HCT116 (cell line): ENCODE data around the gene CYP4A22. TPM values are rescaled to one million over a fixed set of nuclear protein-coding genes. Genes with fewer than 3 reads are reported as not detected.
A peak's percentile ranks its signal among the peaks of the same experiment; 100 is the strongest.
"Not testable (repeated sequence)": the region's sequence is repeated elsewhere in the genome, so short reads cannot be mapped to it uniquely, and the experiment has no call there.

Source experiments
- ATAC-seq: fragments of 200-7000 bp; cut with Tn5 transposase; 2 replicates; pipeline ENCODE4 v1.9.1; 2020; ENCODE audit warnings: mild to moderate bottlenecking, moderate library complexity
- BruUV-seq: library from RNA; stranded (reverse); fragments of 400-500 nt; replicated peaks from 2 replicates; lab custom pipeline; 2021; lab: Mats Ljungman, UMichigan
- CTCF ChIA-PET: fragments of 300-600 bp; sonication (Branson Sonifier 250); formaldehyde crosslinking; loops from one replicate; lab custom pipeline; 2021; ENCODE audit warnings: antibody characterized with exemption; lab: Charles Lee
- POLR2A ChIA-PET: fragments of 300-600, 350-600 bp; sonication (Branson Sonifier 250); formaldehyde crosslinking; loops from one replicate; lab custom pipeline; 2021; ENCODE audit warnings: antibody characterized with exemption; lab: Charles Lee
- RAD21 ChIA-PET, 2 experiments: fragments of 300-600 bp; sonication (Branson Sonifier 250); formaldehyde crosslinking; loops; one replicate each; lab custom pipeline; 2023; ENCODE audit warnings: low total read pairs in 2 of 2; ENCODE audit not compliant: uncharacterized antibody in 2 of 2, unreplicated experiment in 2 of 2, low non-redundant PET in 1 of 2; lab: Charles Lee
- DNase-seq: peaks from one replicate; pipeline ENCODE4 v3.0.0-alpha.2; 2010; ENCODE audit warnings: low read depth, low spot score
- H2AFZ ChIP-seq: fragments of 200-600 bp; shearing (Covaris generic), sonication (generic); 2 replicates; pipeline ENCODE4 v1.6.1; 2017; ENCODE audit warnings: low read depth, mixed run types, mixed read lengths, antibody characterized with exemption, low read length; ENCODE audit not compliant: poor library complexity, severe bottlenecking
- H3K27ac ChIP-seq: 2 replicates; pipeline ENCODE4 v1.5.1; 2012; ENCODE audit warnings: low read depth, low read length
- H3K27me3 ChIP-seq: fragments of 200-600 bp; sonication (generic); 2 replicates; pipeline ENCODE4 v1.6.1; 2016; ENCODE audit warnings: mixed run types, low read length, mixed read lengths; ENCODE audit not compliant: insufficient read depth
- H3K36me3 ChIP-seq, 2 experiments: fragments of 200-500 bp in 1 of 2; fragments of 200-600 bp in 1 of 2; sonication (Bioruptor generic) in 1 of 2; sonication (generic) in 1 of 2; 2 replicates each; pipeline versions ENCODE4 v1.5.1 to v1.6.1; 2014 to 2016; ENCODE audit warnings: low read length in 2 of 2, inconsistent platforms in 1 of 2, mixed read lengths in 1 of 2, mixed run types in 1 of 2; ENCODE audit not compliant: insufficient read depth in 2 of 2, control insufficient read depth in 1 of 2
- H3K4me1 ChIP-seq, 2 experiments: fragments of 200-600 bp in 1 of 2; sonication (generic) in 1 of 2; 2 replicates each; pipeline versions ENCODE4 v1.5.1 to v1.6.1; 2012 to 2017; ENCODE audit warnings: low read length in 2 of 2, inconsistent platforms in 1 of 2, mild to moderate bottlenecking in 1 of 2, mixed read lengths in 1 of 2, mixed run types in 1 of 2, moderate library complexity in 1 of 2; ENCODE audit not compliant: insufficient read depth in 2 of 2, control insufficient read depth in 1 of 2
- H3K4me2 ChIP-seq: fragments of 200-600 bp; sonication (generic); 2 replicates; pipeline ENCODE4 v1.6.1; 2017; ENCODE audit warnings: mixed run types, low read length, mixed read lengths
- H3K4me3 ChIP-seq, 2 experiments: fragments of 200-600 bp in 1 of 2; sonication (generic) in 1 of 2; replicated peaks in 1 of 2; 2 replicates each; pipeline ENCODE4 v1.5.1; 2011 to 2016; ENCODE audit warnings: low read length in 2 of 2, control low read depth in 1 of 2, low read depth in 1 of 2, mild to moderate bottlenecking in 1 of 2, mixed read lengths in 1 of 2, mixed run types in 1 of 2
- H3K79me2 ChIP-seq: fragments of 200-600 bp; sonication (generic); 2 replicates; pipeline ENCODE4 v1.6.1; 2017; ENCODE audit warnings: mild to moderate bottlenecking, mixed run types, low read length, moderate library complexity, mixed read lengths; ENCODE audit not compliant: insufficient read depth
- H3K9ac ChIP-seq: fragments of 200-600 bp; sonication (generic); 2 replicates; pipeline ENCODE4 v1.6.1; 2016; ENCODE audit warnings: low read length, mixed read lengths
- H3K9me2 ChIP-seq: fragments of 200-600 bp; sonication (generic), shearing (Covaris generic); 2 replicates; pipeline ENCODE4 v1.6.1; 2017; ENCODE audit warnings: mixed run types, mild to moderate bottlenecking, moderate library complexity; ENCODE audit not compliant: insufficient read depth
- H3K9me3 ChIP-seq, 2 experiments: fragments of 200-500 bp in 1 of 2; fragments of 200-600 bp in 1 of 2; sonication (Bioruptor generic) in 1 of 2; sonication (generic) in 1 of 2; 2 replicates each; pipeline ENCODE4 v1.6.1; 2014 to 2017; ENCODE audit warnings: low read length in 2 of 2, mixed read lengths in 2 of 2, inconsistent platforms in 1 of 2, low read depth in 1 of 2, mild to moderate bottlenecking in 1 of 2, mixed run types in 1 of 2, moderate library complexity in 1 of 2; ENCODE audit not compliant: control insufficient read depth in 1 of 2, insufficient read depth in 1 of 2
- H4K20me1 ChIP-seq: fragments of 200-600 bp; sonication (generic), shearing (Covaris generic); 2 replicates; pipeline ENCODE4 v1.6.1; 2017; ENCODE audit warnings: mixed run types, mild to moderate bottlenecking, moderate library complexity; ENCODE audit not compliant: insufficient read depth
- POLR2A ChIP-seq: IDR thresholded peaks from 2 replicates; pipeline ENCODE4 v1.7.0; 2011; ENCODE audit warnings: borderline replicate concordance; ENCODE audit not compliant: insufficient read depth, insufficient read length; ENCODE audit errors: extremely low read depth
- SP1 ChIP-seq: IDR thresholded peaks from 2 replicates; pipeline ENCODE4 v1.6.1; 2012; ENCODE audit warnings: low read depth
- ZFX ChIP-seq: fragments of 450-650 bp; IDR thresholded peaks from 2 replicates; pipeline ENCODE4 v1.6.1; 2017
- intact Hi-C: fragments of 100-400 bp; cut with micrococcal nuclease; formaldehyde crosslinking; loops from 2 replicates; pipeline ENCODE4 v1.10.0; 2022
- total RNA-seq: library from RNA; stranded (reverse); gene quantifications from one replicate; pipeline ENCODE4 v1.2.1, GENCODE V29; 2021; ENCODE audit not compliant: unreplicated experiment
- TF ChIP-seq, protein P1 (sequence below), 3 experiments: fragments of 200-600 bp in 1 of 3; sonication (generic) in 1 of 3; IDR thresholded peaks in 2 of 3; conservative IDR thresholded peaks in 1 of 3; 2 replicates each; pipeline ENCODE4 v1.5.1; 2012 to 2017; ENCODE audit warnings: low read depth in 2 of 3, low read length in 2 of 3, antibody characterized with exemption in 1 of 3, borderline replicate concordance in 1 of 3, control low read depth in 1 of 3, mild to moderate bottlenecking in 1 of 3, mixed read lengths in 1 of 3, mixed run types in 1 of 3, moderate library complexity in 1 of 3; ENCODE audit not compliant: insufficient read depth in 1 of 3

Gene CYP4A22
- total RNA-seq, 1 experiment from 2014 or later, result not detected

DNA sequence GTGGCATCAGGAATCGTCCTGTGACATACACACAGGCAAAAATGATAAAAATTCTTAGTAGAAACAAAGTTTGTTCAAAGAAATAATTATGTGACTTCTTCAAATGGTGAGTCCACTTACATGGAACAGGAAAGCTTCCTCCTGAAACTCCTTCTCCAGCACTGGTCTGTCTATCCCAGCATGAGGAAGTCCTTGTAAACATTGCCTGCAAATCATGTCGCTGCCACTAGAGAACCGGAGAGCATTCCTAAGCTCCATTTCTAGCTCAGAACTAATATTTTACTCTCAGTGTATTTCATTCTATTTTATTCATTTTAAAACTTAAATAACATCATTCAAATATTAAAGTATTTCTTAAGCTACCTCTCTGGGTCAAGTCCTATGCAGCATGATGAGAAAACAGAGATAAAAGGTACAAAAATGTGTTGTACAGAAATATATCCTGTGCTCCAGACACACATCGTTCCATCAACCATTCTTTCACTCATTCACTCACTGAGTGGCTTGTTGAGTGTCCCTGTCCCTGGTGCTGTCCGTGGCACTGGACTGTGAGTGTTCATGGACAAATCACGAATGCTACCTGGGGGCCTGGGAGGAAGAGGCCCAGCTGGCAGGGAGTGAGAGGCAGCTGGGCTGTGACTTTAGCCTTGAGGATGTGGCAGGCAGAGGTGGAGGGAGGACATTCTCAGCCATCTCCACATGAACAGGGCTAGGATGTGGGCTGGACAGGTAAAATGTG, 10.0 kb downstream of the CYP4A22 start:
- no peaks in the 10 kb centered on the region for H3K79me2 ChIP-seq
- DNase-seq (no peak), ATAC-seq (peak; percentile 58; the same call in 1 of the 2 replicates)
- TF ChIP-seq ZFX, result no peak
- TF ChIP-seq, protein P1, sequence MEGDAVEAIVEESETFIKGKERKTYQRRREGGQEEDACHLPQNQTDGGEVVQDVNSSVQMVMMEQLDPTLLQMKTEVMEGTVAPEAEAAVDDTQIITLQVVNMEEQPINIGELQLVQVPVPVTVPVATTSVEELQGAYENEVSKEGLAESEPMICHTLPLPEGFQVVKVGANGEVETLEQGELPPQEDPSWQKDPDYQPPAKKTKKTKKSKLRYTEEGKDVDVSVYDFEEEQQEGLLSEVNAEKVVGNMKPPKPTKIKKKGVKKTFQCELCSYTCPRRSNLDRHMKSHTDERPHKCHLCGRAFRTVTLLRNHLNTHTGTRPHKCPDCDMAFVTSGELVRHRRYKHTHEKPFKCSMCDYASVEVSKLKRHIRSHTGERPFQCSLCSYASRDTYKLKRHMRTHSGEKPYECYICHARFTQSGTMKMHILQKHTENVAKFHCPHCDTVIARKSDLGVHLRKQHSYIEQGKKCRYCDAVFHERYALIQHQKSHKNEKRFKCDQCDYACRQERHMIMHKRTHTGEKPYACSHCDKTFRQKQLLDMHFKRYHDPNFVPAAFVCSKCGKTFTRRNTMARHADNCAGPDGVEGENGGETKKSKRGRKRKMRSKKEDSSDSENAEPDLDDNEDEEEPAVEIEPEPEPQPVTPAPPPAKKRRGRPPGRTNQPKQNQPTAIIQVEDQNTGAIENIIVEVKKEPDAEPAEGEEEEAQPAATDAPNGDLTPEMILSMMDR (IDR thresholded peaks at IDR 0.05 in 2 of 3, conservative IDR thresholded peaks at IDR 0.05 in 1 of 3; ENCODE audit: borderline replicate concordance in 1 of 3, insufficient read depth in 1 of 3, low read depth in 2 of 3, low read length in 2 of 3), result 0 out of 6 replicates have a peak, but pooled peaks of 1 of the 3 experiments have one; percentile 4
- no peak for TF ChIP-seq POLR2A
- TF ChIP-seq SP1, result no peak
- H4K20me1 ChIP-seq, result no peaks in the 10 kb centered on the region
- H3K9me2 ChIP-seq, result no peaks in the 10 kb centered on the region
- H3K36me3 ChIP-seq, result no peaks in the 10 kb centered on the region
- ChIA-PET RAD21 (no interaction called here), CTCF (interaction anchor here (0.9 kb wide), 1 partner anchor 32 kb away, joined by 5 read pairs; no protein-coding TSS in a partner anchor), POLR2A (no interaction called here)
- no peaks in the 10 kb centered on the region for H3K9me3 ChIP-seq
- no peak overlapping the region for H3K4me3 ChIP-seq
- no peak overlapping the region for H3K27ac ChIP-seq
- H3K4me1 ChIP-seq, result no peaks in the 10 kb centered on the region
- H3K4me2 ChIP-seq, result no peak overlapping the region
- no peaks in the 10 kb centered on the region for H3K27me3 ChIP-seq
- H3K9ac ChIP-seq, result no peak overlapping the region
- intact Hi-C loops, result no loop called here
- no TSS peak for BruUV-seq
- no peak overlapping the region for H2AFZ ChIP-seq

DNA sequence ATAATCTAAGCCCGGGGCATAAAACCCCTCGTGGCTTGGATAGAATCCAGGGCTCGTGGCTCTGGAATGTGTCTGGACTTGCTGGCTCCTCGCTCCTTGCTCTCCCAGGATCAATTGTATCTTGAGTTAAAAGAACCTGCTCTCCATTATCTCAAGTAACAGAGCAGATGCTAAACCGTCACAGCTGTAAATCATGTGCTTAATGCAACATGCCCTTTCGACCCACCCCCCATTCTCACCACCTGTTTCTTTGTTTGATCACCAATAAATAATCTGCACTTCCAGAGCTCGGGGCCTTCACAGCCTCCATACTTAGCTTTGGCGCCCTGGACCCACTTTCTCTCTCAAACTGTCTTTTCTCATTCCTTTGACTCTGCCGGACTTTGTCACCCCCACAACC, 11.9 kb downstream of the CYP4A22 start:
- H3K9me3 ChIP-seq, H3K4me1 ChIP-seq, RAD21 ChIA-PET, H3K27me3 ChIP-seq, H3K9ac ChIP-seq, ATAC-seq, DNase-seq, H2AFZ ChIP-seq, H3K9me2 ChIP-seq, H3K4me3 ChIP-seq, BruUV-seq, H3K36me3 ChIP-seq, H3K79me2 ChIP-seq, H4K20me1 ChIP-seq, POLR2A ChIA-PET, H3K27ac ChIP-seq, intact Hi-C loops, H3K4me2 ChIP-seq: not testable (repeated sequence)
- CTCF ChIA-PET, result interaction anchor here (0.7 kb wide), 1 partner anchor 220 kb away, joined by 3 read pairs; no protein-coding TSS in a partner anchor

DNA sequence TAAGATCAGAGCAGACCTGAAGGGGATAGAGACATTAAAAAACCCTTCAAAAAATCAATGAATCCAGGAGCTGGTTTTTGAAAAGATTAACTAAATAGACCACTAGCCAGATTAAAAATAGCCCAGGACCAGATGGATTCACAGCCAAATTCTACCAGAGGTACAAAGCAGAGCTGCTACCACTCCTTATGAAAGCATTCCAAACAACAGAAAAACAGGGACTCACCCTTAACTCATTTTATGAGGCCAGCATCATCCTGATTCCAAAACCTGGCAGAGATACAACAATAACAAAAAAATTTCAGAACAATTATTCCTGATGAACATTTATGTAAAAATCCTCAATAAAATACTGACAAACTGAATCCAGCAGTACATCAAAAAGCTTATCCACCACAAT, 19.2 kb downstream of the CYP4A22 start:
- H3K9ac ChIP-seq, ATAC-seq, H3K9me3 ChIP-seq, H3K79me2 ChIP-seq, H3K36me3 ChIP-seq, BruUV-seq, H3K4me3 ChIP-seq, H3K27me3 ChIP-seq, CTCF ChIA-PET, H3K4me2 ChIP-seq, intact Hi-C loops, RAD21 ChIA-PET, DNase-seq, POLR2A ChIA-PET, H3K4me1 ChIP-seq, H4K20me1 ChIP-seq, H3K27ac ChIP-seq, H3K9me2 ChIP-seq, H2AFZ ChIP-seq: not testable (repeated sequence)
